ENCODE measurements around the gene MYO3A. TPM values are rescaled to one million over a fixed set of nuclear protein-coding genes. Genes with fewer than 3 reads are reported as not detected.

The MYO3A gene
- total and polyA plus RNA-seq, 2 donors (not counting 1 experiment from before 2014, with no cell fraction given), result not detected

- H3K4me1 ChIP-seq (ENCODE audit: control insufficient read depth, extremely low read depth, insufficient read depth, low read length), result no peaks in the 10 kb centered on the region
- no peaks in the 10 kb centered on the region for H3K9me3 ChIP-seq (ENCODE audit: control insufficient read depth, insufficient read depth, low read depth, low read length)
- H3K4me3 ChIP-seq (replicated peaks in 1 of 4; ENCODE audit: control extremely low read depth in 1 of 4, insufficient read depth in 1 of 4, low read depth in 3 of 4, low read length in 4 of 4), result no peak overlapping the region
- no peaks in the 10 kb centered on the region for H3K79me2 ChIP-seq (ENCODE audit: control insufficient read depth, insufficient read depth, low read length)
- no peaks in the 10 kb centered on the region for H3K27me3 ChIP-seq (ENCODE audit: control insufficient read depth, insufficient read depth, low read length)
- no peak overlapping the region for H3K9ac ChIP-seq (ENCODE audit: insufficient read depth, low read length)
- no peaks in the 10 kb centered on the region for H3K36me3 ChIP-seq (ENCODE audit: control insufficient read depth, insufficient read depth, low read length)
- H4K20me1 ChIP-seq (ENCODE audit: control insufficient read depth, extremely low read depth, insufficient read depth, low read length), result no peaks in the 10 kb centered on the region
- TF ChIP-seq CTCF (conservative IDR thresholded peaks at IDR 0.05 in 1 of 2, IDR thresholded peaks at IDR 0.05 in 1 of 2; ENCODE audit: low read depth in 1 of 2, low read length in 2 of 2) (no peak), EZH2 (IDR thresholded peaks at IDR 0.05; ENCODE audit: low read length, missing control alignments) (no peak)
- H3K4me2 ChIP-seq (ENCODE audit: extremely low read depth, insufficient read depth, low read length), result no peak overlapping the region
- no peak for DNase-seq (ENCODE audit: low read depth in 2 of 2)
- H2AFZ ChIP-seq (ENCODE audit: low read length), result no peak overlapping the region
- H3K27ac ChIP-seq (ENCODE audit: insufficient read depth, low read length), result no peak overlapping the region
These were observed 291.3 kb downstream of the MYO3A start for GRCh38 chr10:26225322-26225721.

DNA sequence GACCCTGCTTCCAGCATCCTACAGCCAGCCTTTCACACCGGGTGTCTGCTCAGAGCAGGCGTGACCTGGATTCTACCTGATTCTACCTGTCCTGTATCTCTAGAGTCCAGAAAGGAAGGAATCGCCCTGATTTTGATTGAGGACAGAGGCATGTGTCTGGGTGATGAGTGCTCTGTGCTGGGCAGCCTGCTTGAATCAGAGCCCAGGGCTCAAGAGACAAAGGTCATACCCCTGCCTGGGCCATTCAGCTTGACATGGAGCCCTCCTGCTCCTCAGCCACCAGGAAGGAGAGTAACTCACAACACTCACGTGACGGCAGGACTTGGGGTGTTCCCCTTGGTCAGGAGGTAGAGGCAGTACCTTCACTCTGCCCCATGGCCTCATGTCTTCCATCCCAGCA is 293.8 kb downstream of the MYO3A start:
- no peak for DNase-seq (ENCODE audit: low read depth in 2 of 2)
- Histone ChIP-seq H3K36me3 (ENCODE audit: control insufficient read depth, insufficient read depth, low read length) (no peaks in the 10 kb centered on the region), H3K79me2 (ENCODE audit: control insufficient read depth, insufficient read depth, low read length) (no peaks in the 10 kb centered on the region), H2AFZ (ENCODE audit: low read length) (no peak overlapping the region), H4K20me1 (ENCODE audit: control insufficient read depth, extremely low read depth, insufficient read depth, low read length) (no peaks in the 10 kb centered on the region), H3K27ac (ENCODE audit: insufficient read depth, low read length) (no peak overlapping the region), H3K4me2 (ENCODE audit: extremely low read depth, insufficient read depth, low read length) (no peak overlapping the region), H3K4me1 (ENCODE audit: control insufficient read depth, extremely low read depth, insufficient read depth, low read length) (no peaks in the 10 kb centered on the region), H3K27me3 (ENCODE audit: control insufficient read depth, insufficient read depth, low read length) (no peaks in the 10 kb centered on the region), H3K9me3 (ENCODE audit: control insufficient read depth, insufficient read depth, low read depth, low read length) (no peaks in the 10 kb centered on the region), H3K4me3 (replicated peaks in 1 of 4; ENCODE audit: control extremely low read depth in 1 of 4, insufficient read depth in 1 of 4, low read depth in 3 of 4, low read length in 4 of 4) (no peak overlapping the region), H3K9ac (ENCODE audit: insufficient read depth, low read length) (no peak overlapping the region)
- TF ChIP-seq EZH2 (IDR thresholded peaks at IDR 0.05; ENCODE audit: low read length, missing control alignments) (no peak), CTCF (conservative IDR thresholded peaks at IDR 0.05 in 1 of 2, IDR thresholded peaks at IDR 0.05 in 1 of 2; ENCODE audit: low read depth in 1 of 2, low read length in 2 of 2) (no peak)

DNA sequence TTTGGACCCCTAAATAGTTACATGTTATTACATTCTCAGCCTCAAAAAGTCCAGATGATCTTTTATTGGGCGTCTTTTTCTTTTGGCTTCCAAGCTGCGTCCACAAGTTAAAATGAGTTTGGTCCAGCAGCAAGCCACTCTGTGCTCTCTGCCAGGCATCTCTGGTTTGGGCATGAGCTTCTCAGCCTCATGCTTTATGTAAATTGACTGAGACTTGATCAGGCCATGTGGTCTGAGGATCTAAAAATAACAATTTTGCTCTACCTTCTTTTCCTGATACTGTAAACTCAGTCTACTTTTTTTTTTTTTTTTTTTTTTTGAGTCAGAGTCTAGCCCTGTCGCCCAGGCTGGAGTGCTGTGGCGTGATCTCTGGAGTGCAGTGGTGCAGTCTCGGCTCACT is 298.1 kb downstream of the MYO3A start:
- Histone ChIP-seq H3K27ac (ENCODE audit: insufficient read depth, low read length) (no peak overlapping the region), H4K20me1 (ENCODE audit: control insufficient read depth, extremely low read depth, insufficient read depth, low read length) (no peaks in the 10 kb centered on the region), H3K9me3 (ENCODE audit: control insufficient read depth, insufficient read depth, low read depth, low read length) (no peaks in the 10 kb centered on the region), H3K36me3 (ENCODE audit: control insufficient read depth, insufficient read depth, low read length) (no peaks in the 10 kb centered on the region), H3K4me1 (ENCODE audit: control insufficient read depth, extremely low read depth, insufficient read depth, low read length) (no peaks in the 10 kb centered on the region), H2AFZ (ENCODE audit: low read length) (no peak overlapping the region), H3K27me3 (ENCODE audit: control insufficient read depth, insufficient read depth, low read length) (no peaks in the 10 kb centered on the region), H3K4me2 (ENCODE audit: extremely low read depth, insufficient read depth, low read length) (no peak overlapping the region), H3K79me2 (ENCODE audit: control insufficient read depth, insufficient read depth, low read length) (no peaks in the 10 kb centered on the region), H3K9ac (ENCODE audit: insufficient read depth, low read length) (no peak overlapping the region), H3K4me3 (replicated peaks in 1 of 4; ENCODE audit: control extremely low read depth in 1 of 4, insufficient read depth in 1 of 4, low read depth in 3 of 4, low read length in 4 of 4) (no peak overlapping the region)
- no peak for DNase-seq (ENCODE audit: low read depth in 2 of 2)
- no peak for TF ChIP-seq CTCF (conservative IDR thresholded peaks at IDR 0.05 in 1 of 2, IDR thresholded peaks at IDR 0.05 in 1 of 2; ENCODE audit: low read depth in 1 of 2, low read length in 2 of 2)
- TF ChIP-seq EZH2 (IDR thresholded peaks at IDR 0.05; ENCODE audit: low read length, missing control alignments), result no peak

Measured in fibroblast of lung (primary cell).